GM12878 (cell line): ENCODE data around the gene DYRK4. TPM values are rescaled to one million over a fixed set of nuclear protein-coding genes. Genes with fewer than 3 reads are reported as not detected.

Experiments used
- ATF7 ChIP-seq: fragments of 450-650 bp; IDR thresholded peaks from 2 replicates; pipeline ENCODE4 v1.6.1; 2016; ENCODE audit warnings: low read depth, mild to moderate bottlenecking
- CUX1 ChIP-seq: IDR thresholded peaks from 2 replicates; pipeline ENCODE4 v1.6.1; 2012; ENCODE audit warnings: improper control_type of control experiment, low read depth, low read length; ENCODE audit not compliant: insufficient replicate concordance
- ETV6 ChIP-seq, 2 experiments: fragments of 450-650 bp in 1 of 2; IDR thresholded peaks in 1 of 2; conservative IDR thresholded peaks in 1 of 2; 2 replicates each; pipeline ENCODE4 v1.6.1; 2014; ENCODE audit warnings: antibody characterized with exemption in 1 of 2, borderline replicate concordance in 1 of 2, low read depth in 1 of 2, mild to moderate bottlenecking in 1 of 2, moderate library complexity in 1 of 2
- HDGF ChIP-seq: fragments of 450-650 bp; IDR thresholded peaks from 2 replicates; pipeline ENCODE4 v1.6.1; 2016; ENCODE audit warnings: antibody characterized with exemption
- IRF5 ChIP-seq: fragments of 450-650 bp; IDR thresholded peaks from 2 replicates; pipeline ENCODE4 v1.6.1; 2017; ENCODE audit warnings: borderline replicate concordance
- POLR2A ChIP-seq: IDR thresholded peaks from 2 replicates; pipeline ENCODE4 v1.6.1; 2011; ENCODE audit warnings: low read depth, mild to moderate bottlenecking, low read length
- POLR2AphosphoS2 ChIP-seq: IDR thresholded peaks from 2 replicates; pipeline ENCODE4 v1.6.1; 2011; ENCODE audit warnings: low read depth, mild to moderate bottlenecking, low read length, improper control_type of control experiment, moderate library complexity
- RCOR1 ChIP-seq: conservative IDR thresholded peaks from 2 replicates; pipeline ENCODE4 v1.6.1; 2012; ENCODE audit warnings: low read depth, low read length, improper control_type of control experiment
- RUNX3 ChIP-seq: IDR thresholded peaks from 2 replicates; pipeline ENCODE4 v1.6.1; 2012; ENCODE audit warnings: low read length, inconsistent platforms
- SREBF1 ChIP-seq: IDR thresholded peaks from 2 replicates; pipeline ENCODE4 v1.6.1; 2012; ENCODE audit warnings: mild to moderate bottlenecking, low read length
- TAF1 ChIP-seq: IDR thresholded peaks from 2 replicates; pipeline ENCODE4 v1.6.1; 2011; ENCODE audit warnings: mild to moderate bottlenecking, low read depth, low read length, borderline replicate concordance
- USF1 ChIP-seq: IDR thresholded peaks from 2 replicates; pipeline ENCODE4 v1.6.1; 2011; ENCODE audit warnings: borderline replicate concordance, low read depth, mild to moderate bottlenecking, moderate library complexity, mixed read lengths, low read length; ENCODE audit not compliant: insufficient read depth; ENCODE audit errors: extremely low read length
- ZNF24 ChIP-seq: fragments of 450-650 bp; IDR thresholded peaks from 2 replicates; pipeline ENCODE4 v1.6.1; 2017; ENCODE audit warnings: antibody characterized with exemption, mild to moderate bottlenecking
- polyA plus RNA-seq, 11 experiments: library from polyadenylated mRNA; depleted of rRNA in 4 of 11; unstranded in 6 of 11; stranded (reverse) in 5 of 11; fragments of >200 nt; fragmentation: Nextera tagmentation in 4 of 11; fragmentation: Illumina TruSeq in 1 of 11; extraction: Ambion mirVana in 4 of 11; extraction: Trizol in 1 of 11; gene quantifications; 1 replicate in 1 of 11; 2 replicates in 10 of 11; pipeline versions ENCODE4 v1.2.1 to v1.2.3, GENCODE V29; 2011 to 2016; ENCODE audit warnings: inconsistent platforms in 2 of 11, missing spikeins in 2 of 11, low read depth in 1 of 11
- total RNA-seq, 4 experiments: library from RNA; depleted of rRNA in 3 of 4; stranded (reverse); fragments of >200 nt in 3 of 4; fragmentation: Illumina TruSeq in 1 of 4; extraction: Trizol in 1 of 4; gene quantifications; 2 replicates each; pipeline versions ENCODE4 v1.2.1 to v1.2.3, GENCODE V29; 2013 to 2021
- TF ChIP-seq, protein P1 (sequence below): fragments of 450-650 bp; IDR thresholded peaks from 2 replicates; pipeline ENCODE4 v1.6.1; 2017; ENCODE audit warnings: mild to moderate bottlenecking
- TF ChIP-seq, protein P2 (sequence below): IDR thresholded peaks from 2 replicates; pipeline ENCODE4 v1.6.1; 2011; ENCODE audit warnings: mild to moderate bottlenecking, low read depth, low read length, moderate library complexity; ENCODE audit not compliant: insufficient replicate concordance
- TF ChIP-seq, protein P3 (sequence below): fragments of 450-650 bp; IDR thresholded peaks from 2 replicates; pipeline ENCODE4 v1.6.1; 2014; ENCODE audit warnings: mild to moderate bottlenecking
- TF ChIP-seq, protein P4 (sequence below): IDR thresholded peaks from 2 replicates; pipeline ENCODE4 v1.6.1; 2011; ENCODE audit warnings: low read depth, low read length, improper control_type of control experiment, borderline replicate concordance

The DYRK4 gene
- total and polyA plus RNA-seq, 10 of the 15 experiments (the other 5 are each of a cell fraction or from before 2014, with no cell fraction given): 30.8 to 66.7 (median 46.8) TPM

- TF ChIP-seq IRF5 (no peak), TAF1 (peak; percentile 69; the same call in 1 of the 2 replicates), USF1 (no peak), POLR2A (peak; percentile 83), RCOR1 (no peak), POLR2AphosphoS2 (no peak), ETV6 (conservative IDR thresholded peaks at IDR 0.05 in 1 of 2, IDR thresholded peaks at IDR 0.05 in 1 of 2; ENCODE audit: borderline replicate concordance in 1 of 2, low read depth in 1 of 2) (no peak), CUX1 (no peak), ZNF24 (no peak), ATF7 (peak; percentile 65), HDGF (peak; percentile 67; the same call in 1 of the 2 replicates), SREBF1 (no peak), RUNX3 (peak; percentile 52; the same call in 1 of the 2 replicates)
- TF ChIP-seq, protein P1, sequence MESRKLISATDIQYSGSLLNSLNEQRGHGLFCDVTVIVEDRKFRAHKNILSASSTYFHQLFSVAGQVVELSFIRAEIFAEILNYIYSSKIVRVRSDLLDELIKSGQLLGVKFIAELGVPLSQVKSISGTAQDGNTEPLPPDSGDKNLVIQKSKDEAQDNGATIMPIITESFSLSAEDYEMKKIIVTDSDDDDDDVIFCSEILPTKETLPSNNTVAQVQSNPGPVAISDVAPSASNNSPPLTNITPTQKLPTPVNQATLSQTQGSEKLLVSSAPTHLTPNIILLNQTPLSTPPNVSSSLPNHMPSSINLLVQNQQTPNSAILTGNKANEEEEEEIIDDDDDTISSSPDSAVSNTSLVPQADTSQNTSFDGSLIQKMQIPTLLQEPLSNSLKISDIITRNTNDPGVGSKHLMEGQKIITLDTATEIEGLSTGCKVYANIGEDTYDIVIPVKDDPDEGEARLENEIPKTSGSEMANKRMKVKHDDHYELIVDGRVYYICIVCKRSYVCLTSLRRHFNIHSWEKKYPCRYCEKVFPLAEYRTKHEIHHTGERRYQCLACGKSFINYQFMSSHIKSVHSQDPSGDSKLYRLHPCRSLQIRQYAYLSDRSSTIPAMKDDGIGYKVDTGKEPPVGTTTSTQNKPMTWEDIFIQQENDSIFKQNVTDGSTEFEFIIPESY: no peak
- TF ChIP-seq, protein P2, sequence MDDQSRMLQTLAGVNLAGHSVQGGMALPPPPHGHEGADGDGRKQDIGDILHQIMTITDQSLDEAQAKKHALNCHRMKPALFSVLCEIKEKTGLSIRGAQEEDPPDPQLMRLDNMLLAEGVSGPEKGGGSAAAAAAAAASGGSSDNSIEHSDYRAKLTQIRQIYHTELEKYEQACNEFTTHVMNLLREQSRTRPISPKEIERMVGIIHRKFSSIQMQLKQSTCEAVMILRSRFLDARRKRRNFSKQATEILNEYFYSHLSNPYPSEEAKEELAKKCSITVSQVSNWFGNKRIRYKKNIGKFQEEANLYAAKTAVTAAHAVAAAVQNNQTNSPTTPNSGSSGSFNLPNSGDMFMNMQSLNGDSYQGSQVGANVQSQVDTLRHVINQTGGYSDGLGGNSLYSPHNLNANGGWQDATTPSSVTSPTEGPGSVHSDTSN: no peak
- TF ChIP-seq, protein P3, sequence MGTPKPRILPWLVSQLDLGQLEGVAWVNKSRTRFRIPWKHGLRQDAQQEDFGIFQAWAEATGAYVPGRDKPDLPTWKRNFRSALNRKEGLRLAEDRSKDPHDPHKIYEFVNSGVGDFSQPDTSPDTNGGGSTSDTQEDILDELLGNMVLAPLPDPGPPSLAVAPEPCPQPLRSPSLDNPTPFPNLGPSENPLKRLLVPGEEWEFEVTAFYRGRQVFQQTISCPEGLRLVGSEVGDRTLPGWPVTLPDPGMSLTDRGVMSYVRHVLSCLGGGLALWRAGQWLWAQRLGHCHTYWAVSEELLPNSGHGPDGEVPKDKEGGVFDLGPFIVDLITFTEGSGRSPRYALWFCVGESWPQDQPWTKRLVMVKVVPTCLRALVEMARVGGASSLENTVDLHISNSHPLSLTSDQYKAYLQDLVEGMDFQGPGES: 0 out of 2 replicates have a peak, but pooled peaks have one; percentile 29
- TF ChIP-seq, protein P4, sequence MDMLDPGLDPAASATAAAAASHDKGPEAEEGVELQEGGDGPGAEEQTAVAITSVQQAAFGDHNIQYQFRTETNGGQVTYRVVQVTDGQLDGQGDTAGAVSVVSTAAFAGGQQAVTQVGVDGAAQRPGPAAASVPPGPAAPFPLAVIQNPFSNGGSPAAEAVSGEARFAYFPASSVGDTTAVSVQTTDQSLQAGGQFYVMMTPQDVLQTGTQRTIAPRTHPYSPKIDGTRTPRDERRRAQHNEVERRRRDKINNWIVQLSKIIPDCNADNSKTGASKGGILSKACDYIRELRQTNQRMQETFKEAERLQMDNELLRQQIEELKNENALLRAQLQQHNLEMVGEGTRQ: no peak
Observed at GRCh38 chr12:4604684-4605193, 42.7 kb downstream of the DYRK4 start (continued).
